Stimulated activated memory B cell treated with anti-CD40 and anti-IgM and Interleukin-4, amounts not matched to agents 10 μg/mL and 1 μg/mL and 100 μg/mL, for 72 hours (primary cell): ENCODE data around the gene ADAMTS20.
"Not testable (repeated sequence)": the region's sequence is repeated elsewhere in the genome, so short reads cannot be mapped to it uniquely, and the experiment has no call there.

Experiments used
- ATAC-seq: fragments of 150-1000 bp; cut with Tn5 transposase; 2 replicates; pipeline ENCODE4 v1.10.0; 2021
- H3K27ac Mint-ChIP-seq: one replicate; pipeline ENCODE4 v1.8.0; 2022; ENCODE audit warnings: mild to moderate bottlenecking, mixed read lengths
- H3K27me3 Mint-ChIP-seq: one replicate; pipeline ENCODE4 v1.8.0; 2022; ENCODE audit warnings: mixed read lengths
- H3K36me3 Mint-ChIP-seq: one replicate; pipeline ENCODE4 v1.8.0; 2022; ENCODE audit warnings: mixed read lengths
- H3K4me1 Mint-ChIP-seq: one replicate; pipeline ENCODE4 v1.8.0; 2022; ENCODE audit warnings: mixed read lengths
- H3K4me3 Mint-ChIP-seq: one replicate; pipeline ENCODE4 v1.8.0; 2022; ENCODE audit warnings: mild to moderate bottlenecking, moderate library complexity, mixed read lengths
- H3K9me3 Mint-ChIP-seq: one replicate; pipeline ENCODE4 v1.8.0; 2022; ENCODE audit warnings: mixed read lengths

The ADAMTS20 gene

GRCh38 chr12:43428088-43428600 is 123.9 kb downstream of the ADAMTS20 start:
- H3K4me3 Mint-ChIP-seq: no peak overlapping the region
- H3K36me3 Mint-ChIP-seq: no peaks in the 10 kb centered on the region
- H3K4me1 Mint-ChIP-seq: no peaks in the 10 kb centered on the region
- no peak overlapping the region for H3K27ac Mint-ChIP-seq
- H3K9me3 Mint-ChIP-seq: no peaks in the 10 kb centered on the region
- H3K27me3 Mint-ChIP-seq: no peaks in the 10 kb centered on the region
- ATAC-seq: no peak

GRCh38 chr12:43425361-43425760 is 126.6 kb downstream of the ADAMTS20 start:
- Mint-ChIP-seq H3K27me3 (no peaks in the 10 kb centered on the region), H3K9me3 (no peaks in the 10 kb centered on the region), H3K36me3 (no peaks in the 10 kb centered on the region), H3K4me1 (no peaks in the 10 kb centered on the region), H3K4me3 (no peak overlapping the region), H3K27ac (no peak overlapping the region)
- ATAC-seq: no peak

- Mint-ChIP-seq H3K27me3 (no peaks in the 10 kb centered on the region), H3K4me3 (no peak overlapping the region), H3K36me3 (no peaks in the 10 kb centered on the region), H3K27ac (no peak overlapping the region), H3K4me1 (no peaks in the 10 kb centered on the region), H3K9me3 (peaks cover 3% of the 10 kb centered on the region)
- no peak for ATAC-seq
Observed at GRCh38 chr12:43416981-43417380, 135.0 kb downstream of the ADAMTS20 start.

GRCh38 chr12:43407816-43408645 is 144.0 kb downstream of the ADAMTS20 start:
- Mint-ChIP-seq H3K9me3 (no peaks in the 10 kb centered on the region), H3K4me1 (no peaks in the 10 kb centered on the region), H3K36me3 (no peaks in the 10 kb centered on the region), H3K27me3 (no peaks in the 10 kb centered on the region), H3K27ac (no peak overlapping the region), H3K4me3 (no peak overlapping the region)
- ATAC-seq: no peak

GRCh38 chr12:43406801-43407200 is 145.2 kb downstream of the ADAMTS20 start:
- ATAC-seq: no peak
- H3K4me1 Mint-ChIP-seq: no peaks in the 10 kb centered on the region
- H3K4me3 Mint-ChIP-seq: no peak overlapping the region
- H3K27me3 Mint-ChIP-seq: no peaks in the 10 kb centered on the region
- H3K9me3 Mint-ChIP-seq: no peaks in the 10 kb centered on the region
- H3K36me3 Mint-ChIP-seq: no peaks in the 10 kb centered on the region
- no peak overlapping the region for H3K27ac Mint-ChIP-seq

- no peak overlapping the region for H3K27ac Mint-ChIP-seq
- H3K4me3 Mint-ChIP-seq: no peak overlapping the region
- no peaks in the 10 kb centered on the region for H3K4me1 Mint-ChIP-seq
- H3K27me3 Mint-ChIP-seq: no peaks in the 10 kb centered on the region
- H3K9me3 Mint-ChIP-seq: no peaks in the 10 kb centered on the region
- ATAC-seq: no peak
- no peaks in the 10 kb centered on the region for H3K36me3 Mint-ChIP-seq
Observed at GRCh38 chr12:43402436-43402835, 149.6 kb downstream of the ADAMTS20 start.

GRCh38 chr12:43401096-43401495 is 150.9 kb downstream of the ADAMTS20 start:
- no peaks in the 10 kb centered on the region for H3K27me3 Mint-ChIP-seq
- no peak overlapping the region for H3K27ac Mint-ChIP-seq
- no peaks in the 10 kb centered on the region for H3K36me3 Mint-ChIP-seq
- no peaks in the 10 kb centered on the region for H3K9me3 Mint-ChIP-seq
- ATAC-seq: no peak
- no peak overlapping the region for H3K4me3 Mint-ChIP-seq
- H3K4me1 Mint-ChIP-seq: no peaks in the 10 kb centered on the region

GRCh38 chr12:43396671-43397070 is 155.3 kb downstream of the ADAMTS20 start:
- H3K4me1 Mint-ChIP-seq: no peaks in the 10 kb centered on the region
- ATAC-seq: no peak
- no peak overlapping the region for H3K27ac Mint-ChIP-seq
- H3K36me3 Mint-ChIP-seq: no peaks in the 10 kb centered on the region
- H3K4me3 Mint-ChIP-seq: no peak overlapping the region
- no peaks in the 10 kb centered on the region for H3K9me3 Mint-ChIP-seq
- no peaks in the 10 kb centered on the region for H3K27me3 Mint-ChIP-seq

GRCh38 chr12:43392116-43392515 is 159.9 kb downstream of the ADAMTS20 start:
- ATAC-seq: no peak
- Mint-ChIP-seq H3K4me3 (no peak overlapping the region), H3K27ac (no peak overlapping the region), H3K27me3 (no peaks in the 10 kb centered on the region), H3K4me1 (no peaks in the 10 kb centered on the region), H3K9me3 (no peaks in the 10 kb centered on the region), H3K36me3 (no peaks in the 10 kb centered on the region)

- Mint-ChIP-seq H3K4me1 (no peaks in the 10 kb centered on the region), H3K36me3 (no peaks in the 10 kb centered on the region), H3K4me3 (no peak overlapping the region), H3K9me3 (peaks cover 11% of the 10 kb centered on the region), H3K27ac (no peak overlapping the region), H3K27me3 (no peaks in the 10 kb centered on the region)
- ATAC-seq: no peak
Observed at GRCh38 chr12:43381879-43382278, 170.1 kb downstream of the ADAMTS20 start.

GRCh38 chr12:43378448-43378847 is 173.6 kb downstream of the ADAMTS20 start:
- Mint-ChIP-seq H3K4me1 (no peaks in the 10 kb centered on the region), H3K4me3 (no peak overlapping the region), H3K36me3 (no peaks in the 10 kb centered on the region), H3K9me3 (peaks cover 11% of the 10 kb centered on the region), H3K27me3 (no peaks in the 10 kb centered on the region), H3K27ac (no peak overlapping the region)
- no peak for ATAC-seq

- Mint-ChIP-seq H3K4me3 (no peak overlapping the region), H3K27me3 (no peaks in the 10 kb centered on the region), H3K36me3 (no peaks in the 10 kb centered on the region), H3K4me1 (no peaks in the 10 kb centered on the region), H3K9me3 (no peaks in the 10 kb centered on the region), H3K27ac (no peak overlapping the region)
- no peak for ATAC-seq
Observed at GRCh38 chr12:43370263-43370662, 181.7 kb downstream of the ADAMTS20 start.

- H3K4me1 Mint-ChIP-seq: no peaks in the 10 kb centered on the region
- H3K9me3 Mint-ChIP-seq: no peaks in the 10 kb centered on the region
Observed at GRCh38 chr12:43362910-43363694, 188.9 kb downstream of the ADAMTS20 start.

GRCh38 chr12:43361031-43361710 is 190.8 kb downstream of the ADAMTS20 start:
- H3K27ac Mint-ChIP-seq: no peak overlapping the region
- H3K4me1 Mint-ChIP-seq: no peaks in the 10 kb centered on the region
- H3K36me3 Mint-ChIP-seq: no peaks in the 10 kb centered on the region
- no peak for ATAC-seq
- H3K4me3 Mint-ChIP-seq: no peak overlapping the region
- H3K9me3 Mint-ChIP-seq: no peaks in the 10 kb centered on the region
- no peaks in the 10 kb centered on the region for H3K27me3 Mint-ChIP-seq

More at GRCh38 chr12:43362910-43363694, 188.9 kb downstream of the ADAMTS20 start:
- no peak for ATAC-seq
- H3K27ac Mint-ChIP-seq: no peak overlapping the region
- H3K36me3 Mint-ChIP-seq: no peaks in the 10 kb centered on the region
- no peak overlapping the region for H3K4me3 Mint-ChIP-seq
- no peaks in the 10 kb centered on the region for H3K27me3 Mint-ChIP-seq

GRCh38 chr12:43360001-43360400 is 192.0 kb downstream of the ADAMTS20 start:
- H3K4me1 Mint-ChIP-seq, H3K9me3 Mint-ChIP-seq, H3K36me3 Mint-ChIP-seq, H3K27me3 Mint-ChIP-seq, H3K4me3 Mint-ChIP-seq, ATAC-seq, H3K27ac Mint-ChIP-seq: not testable (repeated sequence)
